Measurements from ENCODE around the gene SLC12A7.
"Not testable (repeated sequence)": the region's sequence is repeated elsewhere in the genome, so short reads cannot be mapped to it uniquely, and the experiment has no call there.

SLC12A7 gene

GRCh38 chr5:1095302-1095989 is 16.4 kb downstream of the SLC12A7 start:
- no peak for DNase-seq

GRCh38 chr5:1094670-1095190 is 17.1 kb downstream of the SLC12A7 start:
- DNase-seq: no peak

DNA sequence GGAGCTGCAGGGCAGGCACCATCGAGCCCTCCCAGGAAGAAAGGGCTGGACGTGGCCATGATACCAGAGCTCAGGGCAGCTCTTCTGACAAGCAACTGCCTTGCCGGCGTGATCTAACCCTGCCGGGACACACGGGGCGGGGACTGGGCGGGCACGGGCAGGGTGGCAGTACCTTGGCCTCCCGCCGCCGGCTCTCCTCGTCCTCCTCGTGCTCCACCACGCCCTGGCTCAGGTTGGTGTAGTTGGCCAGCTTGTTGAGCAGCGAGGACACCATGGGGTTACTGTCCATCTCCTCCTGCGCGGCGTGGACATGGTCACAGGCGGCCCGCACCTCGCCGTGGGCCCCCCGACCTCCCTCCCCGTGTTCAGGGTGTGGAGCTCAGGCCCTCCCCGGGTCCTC is 18.5 kb downstream of the SLC12A7 start:
- no peak for DNase-seq

DNA sequence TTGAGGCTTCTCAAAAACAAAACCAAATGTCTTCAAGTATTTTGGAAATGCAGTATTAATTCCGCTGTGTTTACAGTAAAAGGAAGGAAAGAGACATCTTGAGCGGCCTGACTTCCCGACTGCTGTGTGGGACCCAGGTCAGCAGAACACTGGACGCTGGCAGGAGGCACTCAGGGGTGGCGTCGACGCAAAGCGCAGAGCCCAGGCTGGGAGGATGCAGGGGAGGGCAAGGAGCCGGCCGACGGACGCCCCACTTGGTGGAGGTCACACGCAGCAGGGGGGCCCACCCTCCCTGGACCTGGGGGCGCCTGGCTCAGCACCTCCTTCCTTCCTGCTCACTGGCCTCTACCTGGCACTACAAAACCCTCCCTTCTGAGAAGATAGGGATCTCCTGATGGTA is 19.7 kb downstream of the SLC12A7 start:
- no peak for DNase-seq

GRCh38 chr5:1091632-1092031 is 20.2 kb downstream of the SLC12A7 start:
- no peak for DNase-seq

GRCh38 chr5:1090538-1090937 is 21.3 kb downstream of the SLC12A7 start:
- DNase-seq: no peak

DNA sequence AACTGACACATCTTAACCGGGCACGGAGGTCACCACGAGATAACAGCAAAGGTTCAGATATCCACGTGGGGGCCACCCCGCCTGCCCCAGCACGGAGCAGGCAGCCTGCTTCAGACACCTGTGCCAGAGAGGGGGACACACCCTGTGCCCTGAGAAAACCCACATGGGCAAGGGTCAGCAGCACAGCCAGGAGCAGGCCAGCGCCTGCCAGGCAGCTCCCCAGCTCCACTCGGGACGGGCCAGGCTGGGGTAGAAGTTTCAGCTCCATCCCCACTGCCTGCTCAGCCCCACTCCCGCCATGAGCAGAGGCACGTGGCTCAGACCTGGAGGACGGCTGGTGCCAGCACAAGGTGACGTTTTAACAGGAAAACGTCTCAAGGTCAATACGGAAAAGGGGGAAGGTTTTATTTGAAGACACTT is 22.2 kb downstream of the SLC12A7 start:
- no peak for DNase-seq

GRCh38 chr5:1089146-1089545 is 22.7 kb downstream of the SLC12A7 start:
- DNase-seq: no peak

DNA sequence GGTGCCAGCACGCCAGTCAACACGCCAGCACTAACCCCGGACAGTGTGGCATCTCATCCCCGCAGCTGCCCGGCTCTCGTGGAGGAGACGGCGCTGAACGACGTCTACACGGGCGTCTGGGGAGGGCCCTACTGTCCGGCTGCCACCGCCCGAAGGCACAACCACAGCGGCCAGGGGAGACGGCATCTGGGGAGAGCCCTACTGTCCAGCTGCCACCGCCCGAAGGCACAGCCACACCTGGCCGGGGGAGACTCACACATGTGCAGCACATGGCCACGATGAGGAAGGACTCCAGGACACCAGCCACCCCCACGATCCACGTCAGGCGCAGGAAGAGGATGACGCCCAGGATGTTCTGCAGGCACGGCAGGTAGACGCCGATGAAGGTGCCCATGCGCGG is 23.1 kb downstream of the SLC12A7 start:
- DNase-seq: no peak

DNA sequence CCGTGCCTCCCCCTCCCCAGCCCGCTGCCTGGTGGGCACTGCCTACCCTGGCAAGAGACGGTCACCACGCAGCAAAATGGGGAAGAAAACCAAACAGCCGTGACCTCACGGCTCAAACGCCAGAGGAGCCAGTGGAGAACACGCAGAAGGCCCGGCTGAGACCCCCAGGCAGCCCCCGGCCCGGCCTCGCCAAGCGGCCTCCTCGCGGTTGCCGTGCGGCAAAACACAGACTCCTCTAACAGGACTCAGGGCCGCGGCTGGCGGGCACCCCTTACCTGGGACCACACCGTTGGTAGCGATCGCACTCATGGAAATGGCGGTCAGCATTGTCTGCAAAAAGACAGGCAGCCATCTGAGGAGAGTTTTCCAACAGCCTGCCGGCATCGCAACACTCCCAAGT is 23.8 kb downstream of the SLC12A7 start:
- no peak for DNase-seq

GRCh38 chr5:1087428-1087827 is 24.4 kb downstream of the SLC12A7 start:
- no peak for DNase-seq

GRCh38 chr5:1086871-1087270 is 25.0 kb downstream of the SLC12A7 start:
- no peak for DNase-seq

DNA sequence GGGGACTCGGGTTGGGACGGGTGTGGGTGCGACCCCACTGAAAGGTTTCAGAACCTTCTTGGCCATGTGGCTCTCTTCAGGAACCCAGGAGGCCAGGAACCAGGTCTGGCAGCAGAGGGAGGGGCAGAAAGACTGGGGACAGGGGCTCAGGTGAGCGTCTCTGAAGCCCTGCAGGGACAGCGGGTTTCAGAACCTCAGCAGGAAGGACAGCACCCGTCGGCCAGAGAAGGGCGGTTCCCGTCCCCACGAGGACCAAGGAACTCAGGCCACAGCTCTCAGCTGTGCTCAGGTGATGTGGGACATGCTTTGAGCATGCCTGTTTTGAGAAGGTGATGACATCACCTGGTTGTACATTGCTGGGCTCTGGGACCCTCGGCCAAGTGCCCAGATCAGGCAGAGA is 25.7 kb downstream of the SLC12A7 start:
- DNase-seq: no peak

- DNase-seq: no peak
Measured at GRCh38 chr5:1085391-1085790, 26.5 kb downstream of the SLC12A7 start.

- no peak for DNase-seq
Measured at GRCh38 chr5:1083823-1084605, 27.8 kb downstream of the SLC12A7 start.

DNA sequence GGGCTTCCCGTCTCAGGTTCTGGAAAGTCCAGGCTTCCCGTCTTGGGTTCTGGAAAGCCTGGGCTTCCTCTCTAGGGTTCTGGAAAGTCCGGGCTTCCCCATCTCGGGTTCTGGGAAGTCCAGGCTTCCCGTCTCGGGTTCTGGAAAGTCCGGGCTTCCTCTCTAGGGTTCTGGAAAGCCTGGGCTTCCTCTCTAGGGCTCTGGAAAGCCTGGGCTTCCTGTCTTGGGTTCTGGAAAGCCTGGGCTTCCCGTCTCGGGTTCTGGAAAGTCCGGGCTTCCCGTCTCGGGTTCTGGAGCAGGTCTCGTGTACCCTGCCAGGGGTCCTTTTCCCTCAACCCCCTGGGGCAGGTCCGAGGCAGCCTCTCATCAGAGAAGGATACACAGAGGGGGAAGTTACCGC is 28.8 kb downstream of the SLC12A7 start:
- DNase-seq: not testable (repeated sequence)

GRCh38 chr5:1081519-1081918 is 30.3 kb downstream of the SLC12A7 start:
- no peak for DNase-seq

- DNase-seq: no peak
Measured at GRCh38 chr5:1080432-1080831, 31.4 kb downstream of the SLC12A7 start.

DNA sequence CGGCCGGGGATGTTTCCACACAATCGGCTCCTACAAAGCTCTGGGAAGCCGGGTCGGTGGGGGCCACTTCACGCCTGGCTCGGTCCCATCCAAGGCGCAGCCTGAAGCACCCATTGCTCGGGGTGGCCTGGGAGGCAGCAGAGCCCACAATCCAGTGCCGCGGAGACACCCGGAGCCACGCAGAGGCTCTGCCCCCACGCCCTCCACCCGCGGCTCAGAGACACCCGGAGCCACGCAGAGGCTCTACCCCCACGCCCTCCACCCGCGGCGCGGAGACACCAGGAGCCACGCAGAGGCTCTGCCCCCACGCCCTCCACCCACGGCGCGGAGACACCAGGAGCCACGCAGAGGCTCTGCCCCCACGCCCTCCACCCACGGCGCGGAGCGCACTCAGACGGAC is 31.9 kb downstream of the SLC12A7 start:
- no peak for DNase-seq

DNA sequence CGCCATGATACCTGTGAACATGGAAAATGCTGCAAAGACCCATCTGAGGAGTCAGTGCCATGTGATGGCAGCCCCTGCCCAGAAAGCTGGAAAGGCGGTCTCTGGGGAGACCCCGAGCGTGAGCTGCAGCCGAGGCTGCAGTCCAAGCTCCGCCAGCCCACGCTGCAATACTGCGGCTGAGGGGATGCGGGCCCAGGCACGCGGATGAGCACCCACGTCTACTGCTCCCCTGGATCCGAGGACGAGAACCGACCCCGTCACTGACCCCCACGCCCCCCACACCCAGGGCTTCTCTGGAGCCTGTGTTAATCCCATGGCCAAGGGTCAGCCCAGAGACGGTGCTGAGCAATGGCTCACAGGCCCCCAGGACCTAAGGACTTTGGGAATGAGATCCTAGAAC is 32.4 kb downstream of the SLC12A7 start:
- no peak for DNase-seq

GRCh38 chr5:1078851-1079250 is 33.0 kb downstream of the SLC12A7 start:
- DNase-seq: no peak

- DNase-seq: no peak
Measured at GRCh38 chr5:1078206-1078605, 33.7 kb downstream of the SLC12A7 start.

GRCh38 chr5:1077491-1078020 is 34.3 kb downstream of the SLC12A7 start:
- DNase-seq: no peak

DNA sequence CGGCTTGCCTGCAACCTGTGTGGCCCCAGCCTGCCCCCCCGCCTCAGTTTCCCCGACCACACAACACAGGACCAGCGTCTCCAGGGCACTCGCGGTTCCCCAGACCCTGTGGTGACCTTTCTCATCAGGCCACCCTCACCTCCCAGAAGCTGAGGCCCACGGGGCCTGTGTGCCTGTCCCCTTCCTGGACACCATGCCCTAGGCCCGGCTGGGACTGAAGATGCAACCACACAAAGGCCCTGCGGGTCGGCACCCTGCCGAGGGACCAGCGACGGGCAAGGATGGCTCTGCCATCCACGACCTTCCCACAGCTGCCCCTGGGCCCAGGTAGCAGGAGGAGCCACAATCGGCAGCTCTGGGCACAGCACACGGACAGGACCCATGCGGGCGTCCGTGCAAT is 34.8 kb downstream of the SLC12A7 start:
- no peak for DNase-seq
